GM23248 (cell line): Measurements from ENCODE around the gene ARHGAP45.

ENCODE experiments used
- EZH2 ChIP-seq: fragments of 200-600 bp; sonication (generic); IDR thresholded peaks from 2 replicates; pipeline ENCODE4 v1.6.1; 2018; ENCODE audit warnings: antibody characterized with exemption, mild to moderate bottlenecking; ENCODE audit not compliant: insufficient read depth, poor library complexity, severe bottlenecking
- EZH2phosphoT487 ChIP-seq: fragments of 200-600 bp; sonication (generic); IDR thresholded peaks from 2 replicates; pipeline ENCODE4 v1.6.1; 2018; ENCODE audit warnings: antibody characterized with exemption, moderate library complexity, mild to moderate bottlenecking, low read depth; ENCODE audit not compliant: insufficient read depth

DNA sequence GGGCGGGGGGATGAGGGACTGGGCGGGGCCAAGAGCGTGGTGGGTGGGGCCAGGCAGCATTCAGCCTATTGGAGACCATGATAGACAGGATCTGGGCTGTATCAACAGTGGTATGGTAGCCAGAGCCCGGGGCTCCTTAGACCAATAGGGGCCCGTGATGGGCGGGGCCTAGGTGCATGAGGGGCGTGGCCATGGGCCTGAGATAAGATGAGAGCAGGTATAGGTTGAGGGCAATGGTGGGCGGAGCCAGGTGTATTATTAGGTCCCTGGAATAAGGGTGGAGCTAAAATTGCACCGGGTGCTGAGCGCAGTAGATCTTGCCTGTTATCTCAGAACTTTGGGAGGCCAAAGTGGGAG is 21.7 kb upstream of the ARHGAP45 start:
- TF ChIP-seq EZH2 (no peak), EZH2phosphoT487 (no peak)
